ENCODE results near the gene CPLX3. TPM values are rescaled to one million over a fixed set of nuclear protein-coding genes. Genes with fewer than 3 reads are reported as not detected.
A peak's percentile ranks its signal among the peaks of the same experiment; 100 is the strongest.

Gene CPLX3
- total and polyA plus RNA-seq, 10 of the 15 experiments (the other 5 are each of a cell fraction or from before 2014, with no cell fraction given) = 0.02 to 0.04 TPM; not detected in 8

GRCh38 chr15:74787251-74788041, 39.0 kb upstream of the CPLX3 start (continued):
- TF ChIP-seq, protein P1, sequence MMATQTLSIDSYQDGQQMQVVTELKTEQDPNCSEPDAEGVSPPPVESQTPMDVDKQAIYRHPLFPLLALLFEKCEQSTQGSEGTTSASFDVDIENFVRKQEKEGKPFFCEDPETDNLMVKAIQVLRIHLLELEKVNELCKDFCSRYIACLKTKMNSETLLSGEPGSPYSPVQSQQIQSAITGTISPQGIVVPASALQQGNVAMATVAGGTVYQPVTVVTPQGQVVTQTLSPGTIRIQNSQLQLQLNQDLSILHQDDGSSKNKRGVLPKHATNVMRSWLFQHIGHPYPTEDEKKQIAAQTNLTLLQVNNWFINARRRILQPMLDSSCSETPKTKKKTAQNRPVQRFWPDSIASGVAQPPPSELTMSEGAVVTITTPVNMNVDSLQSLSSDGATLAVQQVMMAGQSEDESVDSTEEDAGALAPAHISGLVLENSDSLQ (IDR thresholded peaks at IDR 0.05) = peak; percentile 65
- TF ChIP-seq BMI1 (IDR thresholded peaks at IDR 0.05; ENCODE audit: borderline replicate concordance) = peak; percentile 57; the same call in 1 of the 2 replicates
- TF ChIP-seq EGR1 (IDR thresholded peaks at IDR 0.05; ENCODE audit: borderline replicate concordance in 1 of 2, low read depth in 2 of 2, low read length in 2 of 2) = peak in 1 of 2 experiments; percentile 98; a peak in 2 of 3 replicates
- peak; percentile 55; the same call in 1 of the 2 replicates for TF ChIP-seq RB1 (IDR thresholded peaks at IDR 0.05; ENCODE audit: borderline replicate concordance)
- no peak for TF ChIP-seq PRDM15 (CRISPR knock-in tag; IDR thresholded peaks at IDR 0.05)
- peak; percentile 98 for TF ChIP-seq DPF2 (IDR thresholded peaks at IDR 0.05)
- no peak for TF ChIP-seq ZBTB11 (CRISPR knock-in tag; IDR thresholded peaks at IDR 0.05)
- TF ChIP-seq CBX3 (IDR thresholded peaks at IDR 0.05; ENCODE audit: borderline replicate concordance, low read depth) = no peak
- TF ChIP-seq ZNF384 (IDR thresholded peaks at IDR 0.05; ENCODE audit: borderline replicate concordance, low read depth, low read length) = 0 out of 2 replicates have a peak, but pooled peaks have one; percentile 6
- TF ChIP-seq CHD4 (IDR thresholded peaks at IDR 0.05) = no peak
- TF ChIP-seq CBFB (IDR thresholded peaks at IDR 0.05; ENCODE audit: low read depth) = peak; percentile 99
- TF ChIP-seq FOS (IDR thresholded peaks at IDR 0.05; ENCODE audit: borderline replicate concordance, extremely low read depth, insufficient read length) = no peak
- peak; percentile 96 for TF ChIP-seq NFXL1 (IDR thresholded peaks at IDR 0.05; ENCODE audit: borderline replicate concordance)
- no peak for TF ChIP-seq RCOR1 (conservative IDR thresholded peaks at IDR 0.05; ENCODE audit: low read depth, low read length)
- no peak for TF ChIP-seq KAT2A (conservative IDR thresholded peaks at IDR 0.05; ENCODE audit: control insufficient read depth, low read depth, low read length)
- no peak for TF ChIP-seq KLF5 (IDR thresholded peaks at IDR 0.05; ENCODE audit: partially characterized antibody)
- TF ChIP-seq, protein P2, sequence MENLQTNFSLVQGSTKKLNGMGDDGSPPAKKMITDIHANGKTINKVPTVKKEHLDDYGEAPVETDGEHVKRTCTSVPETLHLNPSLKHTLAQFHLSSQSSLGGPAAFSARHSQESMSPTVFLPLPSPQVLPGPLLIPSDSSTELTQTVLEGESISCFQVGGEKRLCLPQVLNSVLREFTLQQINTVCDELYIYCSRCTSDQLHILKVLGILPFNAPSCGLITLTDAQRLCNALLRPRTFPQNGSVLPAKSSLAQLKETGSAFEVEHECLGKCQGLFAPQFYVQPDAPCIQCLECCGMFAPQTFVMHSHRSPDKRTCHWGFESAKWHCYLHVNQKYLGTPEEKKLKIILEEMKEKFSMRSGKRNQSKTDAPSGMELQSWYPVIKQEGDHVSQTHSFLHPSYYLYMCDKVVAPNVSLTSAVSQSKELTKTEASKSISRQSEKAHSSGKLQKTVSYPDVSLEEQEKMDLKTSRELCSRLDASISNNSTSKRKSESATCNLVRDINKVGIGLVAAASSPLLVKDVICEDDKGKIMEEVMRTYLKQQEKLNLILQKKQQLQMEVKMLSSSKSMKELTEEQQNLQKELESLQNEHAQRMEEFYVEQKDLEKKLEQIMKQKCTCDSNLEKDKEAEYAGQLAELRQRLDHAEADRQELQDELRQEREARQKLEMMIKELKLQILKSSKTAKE (IDR thresholded peaks at IDR 0.05; ENCODE audit: low read depth, poor library complexity, severe bottlenecking) = peak; percentile 82

Data from GM12878 (cell line).